Measurements from ENCODE around the gene PSD2. TPM values are rescaled to one million over a fixed set of nuclear protein-coding genes. Genes with fewer than 3 reads are reported as not detected.

Gene PSD2
- total RNA-seq, 1 experiment from 2014 or later, result 0.79 TPM

GRCh38 chr5:139880416-139881142, 85.0 kb downstream of the PSD2 start (continued):
- TF ChIP-seq, protein P1, sequence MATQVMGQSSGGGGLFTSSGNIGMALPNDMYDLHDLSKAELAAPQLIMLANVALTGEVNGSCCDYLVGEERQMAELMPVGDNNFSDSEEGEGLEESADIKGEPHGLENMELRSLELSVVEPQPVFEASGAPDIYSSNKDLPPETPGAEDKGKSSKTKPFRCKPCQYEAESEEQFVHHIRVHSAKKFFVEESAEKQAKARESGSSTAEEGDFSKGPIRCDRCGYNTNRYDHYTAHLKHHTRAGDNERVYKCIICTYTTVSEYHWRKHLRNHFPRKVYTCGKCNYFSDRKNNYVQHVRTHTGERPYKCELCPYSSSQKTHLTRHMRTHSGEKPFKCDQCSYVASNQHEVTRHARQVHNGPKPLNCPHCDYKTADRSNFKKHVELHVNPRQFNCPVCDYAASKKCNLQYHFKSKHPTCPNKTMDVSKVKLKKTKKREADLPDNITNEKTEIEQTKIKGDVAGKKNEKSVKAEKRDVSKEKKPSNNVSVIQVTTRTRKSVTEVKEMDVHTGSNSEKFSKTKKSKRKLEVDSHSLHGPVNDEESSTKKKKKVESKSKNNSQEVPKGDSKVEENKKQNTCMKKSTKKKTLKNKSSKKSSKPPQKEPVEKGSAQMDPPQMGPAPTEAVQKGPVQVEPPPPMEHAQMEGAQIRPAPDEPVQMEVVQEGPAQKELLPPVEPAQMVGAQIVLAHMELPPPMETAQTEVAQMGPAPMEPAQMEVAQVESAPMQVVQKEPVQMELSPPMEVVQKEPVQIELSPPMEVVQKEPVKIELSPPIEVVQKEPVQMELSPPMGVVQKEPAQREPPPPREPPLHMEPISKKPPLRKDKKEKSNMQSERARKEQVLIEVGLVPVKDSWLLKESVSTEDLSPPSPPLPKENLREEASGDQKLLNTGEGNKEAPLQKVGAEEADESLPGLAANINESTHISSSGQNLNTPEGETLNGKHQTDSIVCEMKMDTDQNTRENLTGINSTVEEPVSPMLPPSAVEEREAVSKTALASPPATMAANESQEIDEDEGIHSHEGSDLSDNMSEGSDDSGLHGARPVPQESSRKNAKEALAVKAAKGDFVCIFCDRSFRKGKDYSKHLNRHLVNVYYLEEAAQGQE (IDR thresholded peaks at IDR 0.05; ENCODE audit: low read depth), result no peak
- no peak for TF ChIP-seq FOSL1 (IDR thresholded peaks at IDR 0.05; ENCODE audit: low read depth)
- TF ChIP-seq CTCF (IDR thresholded peaks at IDR 0.05 in 2 of 3, conservative IDR thresholded peaks at IDR 0.05 in 1 of 3; ENCODE audit: borderline replicate concordance in 1 of 3, insufficient read depth in 1 of 3, low read depth in 2 of 3, low read length in 2 of 3), result no peak
- no peak for TF ChIP-seq TCF7L2 (IDR thresholded peaks at IDR 0.05; ENCODE audit: borderline replicate concordance, extremely low read depth, insufficient read depth, insufficient read length)

DNA sequence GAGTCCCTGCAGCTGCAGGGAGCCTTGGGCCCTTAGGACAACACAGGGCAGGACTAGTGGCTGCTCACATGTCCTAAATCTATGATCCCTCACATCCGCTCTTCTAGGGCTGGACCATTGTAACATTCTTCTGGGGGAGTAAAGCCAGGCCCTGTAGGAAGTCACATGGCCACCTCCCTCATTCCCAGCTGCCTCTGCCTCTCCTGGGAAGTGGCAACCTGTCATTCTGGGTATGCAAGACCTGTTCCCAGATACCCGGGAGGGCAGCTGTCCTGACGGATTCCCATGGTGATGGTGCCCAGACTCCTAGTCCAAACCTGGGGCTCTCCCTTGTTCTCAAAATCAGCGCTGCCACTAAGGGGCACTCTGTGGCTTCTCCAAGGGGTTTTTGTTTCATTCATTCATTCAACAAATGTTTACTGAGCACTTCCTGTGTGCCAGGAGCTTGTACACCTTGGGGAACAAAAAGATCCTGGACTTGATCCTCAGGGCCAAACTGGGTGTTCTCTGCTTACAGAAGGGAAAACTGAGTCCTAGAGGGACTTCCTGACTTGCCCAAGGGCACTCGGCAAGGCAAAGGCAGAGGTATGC, 85.6 kb downstream of the PSD2 start:
- H3K4me1 ChIP-seq (ENCODE audit: control insufficient read depth in 1 of 2, insufficient read depth in 2 of 2, low read length in 2 of 2), result peaks cover 20 to 43% of the 10 kb centered on the region in 2 experiments
- no peaks in the 10 kb centered on the region for H3K79me2 ChIP-seq (ENCODE audit: insufficient read depth, low read length)
- H3K27ac ChIP-seq (ENCODE audit: low read depth, low read length), result no peak overlapping the region
- RAD21 ChIA-PET (ENCODE audit: low non-redundant PET in 1 of 2, low total read pairs in 2 of 2, uncharacterized antibody in 2 of 2, unreplicated experiment in 2 of 2), result no interaction called here
- no peaks in the 10 kb centered on the region for H4K20me1 ChIP-seq (ENCODE audit: insufficient read depth)
- no peak overlapping the region for H2AFZ ChIP-seq (ENCODE audit: low read depth, low read length, poor library complexity, severe bottlenecking)
- CTCF ChIA-PET, result interaction anchor here (1.8 kb wide), 1 partner anchor 87 kb away, joined by 16 read pairs; no protein-coding TSS in a partner anchor
- intact Hi-C loops (cut with micrococcal nuclease), result no loop called here
- H3K36me3 ChIP-seq (ENCODE audit: control insufficient read depth in 1 of 2, insufficient read depth in 2 of 2, low read length in 2 of 2), result no peaks in the 10 kb centered on the region
- H3K9me2 ChIP-seq (ENCODE audit: insufficient read depth), result no peaks in the 10 kb centered on the region
- no peaks in the 10 kb centered on the region for H3K27me3 ChIP-seq (ENCODE audit: insufficient read depth, low read length)
- no peak overlapping the region for H3K4me3 ChIP-seq (replicated peaks in 1 of 2; ENCODE audit: low read depth in 1 of 2, low read length in 2 of 2)
- no peaks in the 10 kb centered on the region for H3K9me3 ChIP-seq (ENCODE audit: control insufficient read depth in 1 of 2, insufficient read depth in 1 of 2, low read depth in 1 of 2, low read length in 2 of 2)
- peak in 1 of 3 experiments; percentile 25; a peak in 1 of 6 replicates for TF ChIP-seq CTCF (IDR thresholded peaks at IDR 0.05 in 2 of 3, conservative IDR thresholded peaks at IDR 0.05 in 1 of 3; ENCODE audit: borderline replicate concordance in 1 of 3, insufficient read depth in 1 of 3, low read depth in 2 of 3, low read length in 2 of 3)
- TF ChIP-seq POLR2AphosphoS5 (IDR thresholded peaks at IDR 0.05; ENCODE audit: low read depth, low read length), result no peak
- H3K9ac ChIP-seq (ENCODE audit: low read length), result no peak overlapping the region
- ATAC-seq, result no peak
- POLR2A ChIA-PET, result no interaction called here
- DNase-seq (ENCODE audit: low read depth, low spot score), result no peak
- H3K4me2 ChIP-seq (ENCODE audit: low read length), result no peak overlapping the region
- BruUV-seq (replicated peaks), result no TSS peak
